PC-3 (cell line): ENCODE results near the gene MAD1L1.

Experiments used
- EZH2 ChIP-seq: fragments of 300-600 bp; sonication (generic); IDR thresholded peaks from one replicate; pipeline ENCODE4 v1.6.1; 2017; ENCODE audit warnings: antibody characterized with exemption, mild to moderate bottlenecking, low read length; ENCODE audit not compliant: unreplicated experiment
- EZH2phosphoT487 ChIP-seq: fragments of 300-600 bp; sonication (generic); IDR thresholded peaks from 2 replicates; pipeline ENCODE4 v1.6.1; 2018; ENCODE audit warnings: mild to moderate bottlenecking, antibody characterized with exemption, low read length, borderline replicate concordance
- TF ChIP-seq, protein P1 (sequence below): fragments of 300-600 bp; sonication (generic); conservative IDR thresholded peaks from 2 replicates; pipeline ENCODE4 v1.5.1; 2017; ENCODE audit warnings: antibody characterized with exemption, low read depth, mild to moderate bottlenecking, low read length

DNA sequence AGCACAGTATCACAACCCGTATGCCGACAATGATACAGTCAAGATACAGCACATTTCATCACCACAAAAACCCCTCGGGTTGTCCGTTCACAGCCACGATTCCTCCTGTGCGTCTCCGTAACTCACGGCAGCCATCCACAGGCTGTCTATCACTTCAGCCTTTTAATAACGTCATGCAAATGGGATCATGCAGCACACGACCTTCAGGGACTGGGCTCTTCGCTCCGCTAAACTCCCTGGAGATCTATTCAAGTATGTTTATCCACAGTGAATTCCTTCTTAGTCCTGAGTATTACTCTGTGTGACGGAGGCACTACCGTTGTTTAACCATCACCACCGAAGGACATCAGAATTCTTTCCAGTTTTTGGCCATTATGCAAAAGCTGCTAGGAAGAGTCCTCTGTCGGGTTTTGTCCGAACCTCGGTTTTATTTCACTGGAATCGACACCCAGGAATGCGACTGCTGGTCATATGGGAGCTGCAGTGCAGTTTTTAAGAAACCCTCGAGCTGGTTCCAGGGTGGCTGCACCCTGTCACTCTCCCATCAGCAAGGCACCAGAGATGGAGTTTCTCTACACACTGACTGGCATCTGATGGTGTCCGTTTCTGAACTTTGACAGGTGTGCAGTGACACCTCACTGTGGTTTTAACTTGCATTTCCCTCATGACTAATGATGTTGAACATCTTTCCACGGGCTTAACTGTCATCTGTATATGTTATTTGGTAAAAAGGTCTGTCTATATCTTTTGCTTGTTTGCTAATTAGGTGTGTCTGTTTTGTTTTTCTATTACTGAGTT lies 193.6 kb downstream of the MAD1L1 start:
- TF ChIP-seq, protein P1, sequence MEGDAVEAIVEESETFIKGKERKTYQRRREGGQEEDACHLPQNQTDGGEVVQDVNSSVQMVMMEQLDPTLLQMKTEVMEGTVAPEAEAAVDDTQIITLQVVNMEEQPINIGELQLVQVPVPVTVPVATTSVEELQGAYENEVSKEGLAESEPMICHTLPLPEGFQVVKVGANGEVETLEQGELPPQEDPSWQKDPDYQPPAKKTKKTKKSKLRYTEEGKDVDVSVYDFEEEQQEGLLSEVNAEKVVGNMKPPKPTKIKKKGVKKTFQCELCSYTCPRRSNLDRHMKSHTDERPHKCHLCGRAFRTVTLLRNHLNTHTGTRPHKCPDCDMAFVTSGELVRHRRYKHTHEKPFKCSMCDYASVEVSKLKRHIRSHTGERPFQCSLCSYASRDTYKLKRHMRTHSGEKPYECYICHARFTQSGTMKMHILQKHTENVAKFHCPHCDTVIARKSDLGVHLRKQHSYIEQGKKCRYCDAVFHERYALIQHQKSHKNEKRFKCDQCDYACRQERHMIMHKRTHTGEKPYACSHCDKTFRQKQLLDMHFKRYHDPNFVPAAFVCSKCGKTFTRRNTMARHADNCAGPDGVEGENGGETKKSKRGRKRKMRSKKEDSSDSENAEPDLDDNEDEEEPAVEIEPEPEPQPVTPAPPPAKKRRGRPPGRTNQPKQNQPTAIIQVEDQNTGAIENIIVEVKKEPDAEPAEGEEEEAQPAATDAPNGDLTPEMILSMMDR = no peak
- TF ChIP-seq EZH2 (no peak), EZH2phosphoT487 (no peak)
